HG02763 (cell line): ENCODE data around the gene CMTM7.

Experiments used
- ATAC-seq: cut with Tn5 transposase; IDR thresholded peaks from one replicate; pipeline ENCODE4 v1.9.1; 2021; ENCODE audit warnings: mild to moderate bottlenecking, moderate library complexity; ENCODE audit not compliant: unreplicated experiment

CMTM7 gene

GRCh38 chr3:32434206-32434605 lies 42.6 kb downstream of the CMTM7 start:
- no peak for ATAC-seq

- ATAC-seq = no peak
These were observed 44.5 kb downstream of the CMTM7 start for GRCh38 chr3:32435911-32436815.

- ATAC-seq = peak; percentile 39
These were observed 45.1 kb downstream of the CMTM7 start for GRCh38 chr3:32436816-32437189.

GRCh38 chr3:32437896-32438295 lies 46.2 kb downstream of the CMTM7 start:
- ATAC-seq = no peak

GRCh38 chr3:32438596-32439344 lies 47.1 kb downstream of the CMTM7 start:
- peak; percentile 89 for ATAC-seq

GRCh38 chr3:32439421-32439820 lies 47.8 kb downstream of the CMTM7 start:
- ATAC-seq = peak; percentile 7

GRCh38 chr3:32440611-32441350 lies 49.1 kb downstream of the CMTM7 start:
- ATAC-seq = no peak

GRCh38 chr3:32442766-32443165 lies 51.1 kb downstream of the CMTM7 start:
- no peak for ATAC-seq

GRCh38 chr3:32443478-32443877 lies 51.8 kb downstream of the CMTM7 start:
- no peak for ATAC-seq

GRCh38 chr3:32447865-32448400 lies 56.3 kb downstream of the CMTM7 start:
- no peak for ATAC-seq

GRCh38 chr3:32448686-32449474 lies 57.2 kb downstream of the CMTM7 start:
- no peak for ATAC-seq

- no peak for ATAC-seq
These were observed 58.0 kb downstream of the CMTM7 start for GRCh38 chr3:32449691-32450090.

GRCh38 chr3:32450426-32450825 lies 58.8 kb downstream of the CMTM7 start:
- ATAC-seq = no peak

- ATAC-seq = no peak
These were observed 59.5 kb downstream of the CMTM7 start for GRCh38 chr3:32450992-32451659.

- no peak for ATAC-seq
These were observed 60.4 kb downstream of the CMTM7 start for GRCh38 chr3:32452009-32452408.

GRCh38 chr3:32453346-32453745 lies 61.7 kb downstream of the CMTM7 start:
- no peak for ATAC-seq

GRCh38 chr3:32454111-32454510 lies 62.5 kb downstream of the CMTM7 start:
- no peak for ATAC-seq

GRCh38 chr3:32454731-32455608 lies 63.3 kb downstream of the CMTM7 start:
- no peak for ATAC-seq
